LoVo (cell line): ENCODE results near the gene LINC01488.

Source experiments
- DNase-seq: peaks from one replicate; pipeline ENCODE4 v3.0.0-alpha.2; 2016; ENCODE audit warnings: low spot score

LINC01488 gene

DNA sequence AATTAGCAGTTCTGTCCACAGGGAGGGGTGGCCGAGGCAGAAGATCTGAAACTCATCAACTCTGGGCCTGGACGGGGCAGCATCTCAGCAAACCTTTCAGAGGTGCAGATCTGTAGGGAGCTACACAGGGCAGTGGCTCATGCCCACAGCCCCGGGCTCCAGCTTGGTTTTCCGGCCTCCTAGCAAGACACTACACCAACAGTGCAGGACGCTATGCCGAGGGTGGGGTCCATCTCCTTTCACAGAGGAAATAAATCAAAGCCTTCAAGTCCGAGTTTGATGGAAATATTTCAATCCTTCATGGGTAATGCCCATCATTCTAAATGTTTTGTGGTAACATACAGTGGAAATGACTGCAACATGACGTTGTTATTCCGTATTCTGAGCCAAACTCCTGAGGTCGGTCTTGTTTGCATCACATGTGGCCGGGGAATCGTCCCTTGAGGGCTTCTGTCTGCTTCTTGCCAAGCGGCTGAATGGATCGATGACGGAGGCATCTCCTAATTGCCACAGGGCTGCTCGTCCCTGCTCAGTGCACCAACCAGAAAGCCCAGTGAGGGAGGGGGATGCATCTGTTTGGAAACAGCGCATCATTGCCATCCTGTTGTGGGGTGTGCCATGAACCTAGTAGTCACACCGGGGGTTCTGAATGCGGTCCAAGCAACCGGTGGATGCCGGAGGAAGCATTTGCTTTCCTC lies 30.0 kb downstream of the LINC01488 start:
- DNase-seq, result no peak

DNA sequence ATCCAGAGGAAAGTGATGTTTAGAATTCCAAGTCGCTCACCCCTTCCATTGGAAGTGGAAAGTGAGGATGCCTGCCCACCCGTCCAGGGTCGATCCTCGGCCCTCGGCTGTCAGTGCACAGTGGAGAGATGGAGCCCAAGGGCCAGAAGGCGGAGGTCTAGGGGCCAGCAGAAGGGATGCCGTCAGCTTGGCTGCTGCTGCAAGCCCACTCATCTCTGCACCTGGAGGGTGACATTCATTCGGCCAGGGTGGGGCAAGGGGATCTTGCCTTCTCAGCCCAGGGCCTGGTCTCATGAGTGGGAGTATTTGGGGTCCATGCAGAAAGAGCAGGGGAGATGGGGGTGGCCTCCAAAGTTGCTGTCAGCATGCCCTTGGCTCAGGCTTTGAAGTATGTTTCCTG lies 30.7 kb downstream of the LINC01488 start:
- DNase-seq, result no peak

DNA sequence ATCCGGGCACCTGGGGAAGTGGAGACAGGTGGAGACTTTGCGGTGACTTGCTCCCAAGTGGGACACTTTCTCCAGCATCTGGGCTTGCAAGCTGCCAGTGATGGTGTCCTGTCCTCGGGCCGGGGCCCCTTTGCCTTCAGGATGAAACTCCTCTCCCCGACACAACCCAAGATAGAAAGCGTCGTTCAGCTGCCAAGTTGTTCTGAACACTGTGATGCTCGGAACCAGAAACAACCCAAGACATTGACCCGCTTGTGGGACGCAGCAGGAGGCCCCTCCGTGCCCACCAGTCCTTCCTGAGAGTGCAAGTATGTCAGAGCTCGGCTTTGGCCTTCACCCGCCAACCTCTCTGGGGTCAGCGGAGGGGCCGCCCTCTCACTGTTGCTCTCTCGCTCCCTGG lies 31.3 kb downstream of the LINC01488 start:
- no peak for DNase-seq

DNA sequence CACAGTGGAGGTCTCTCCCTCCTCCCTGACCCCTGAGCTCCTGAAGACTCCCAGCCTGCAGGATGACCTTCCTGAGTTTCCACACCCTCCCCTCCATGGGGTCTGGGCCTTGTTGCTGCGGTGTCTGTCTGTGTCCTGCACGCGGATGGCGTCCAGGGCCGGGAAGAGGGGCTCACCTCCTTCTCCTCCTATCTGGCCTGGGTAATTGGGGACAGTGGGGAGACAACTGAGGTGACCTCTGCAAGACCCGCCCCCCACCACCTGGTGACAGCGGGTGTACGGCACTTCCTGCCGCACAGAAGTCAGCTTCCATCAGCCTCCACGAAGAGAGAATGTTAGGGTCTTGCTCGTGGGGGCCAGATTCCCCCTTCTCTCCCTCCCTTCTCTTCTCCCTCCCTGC lies 31.7 kb downstream of the LINC01488 start:
- DNase-seq, result no peak

DNA sequence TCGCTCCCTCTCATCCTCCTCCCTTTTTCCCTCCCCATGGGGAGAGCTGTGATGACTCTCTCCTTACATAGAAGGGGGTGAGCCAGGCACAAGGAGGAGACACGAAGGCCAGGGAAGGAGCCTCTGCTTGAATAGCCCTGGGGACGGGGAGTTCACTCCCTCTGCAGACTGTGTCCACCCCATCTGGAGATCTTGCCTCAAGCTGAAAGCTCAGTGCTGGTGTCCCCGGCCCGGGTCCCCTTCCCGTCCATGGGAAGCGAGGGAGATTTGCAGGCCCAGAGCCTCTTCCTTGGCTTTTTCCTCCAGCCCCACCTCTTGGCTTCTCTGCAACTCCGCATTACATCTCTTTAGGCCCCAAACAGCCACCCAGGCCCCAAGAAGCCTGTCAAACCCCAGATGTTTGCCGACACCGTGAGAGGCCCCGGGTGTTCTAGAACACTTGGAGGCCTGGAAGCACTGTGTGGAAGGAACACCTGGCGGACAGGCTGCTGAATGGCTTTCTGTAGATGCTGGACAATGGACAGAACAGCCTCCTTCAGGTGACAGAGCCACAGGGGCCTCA lies 32.3 kb downstream of the LINC01488 start:
- DNase-seq, result no peak

DNA sequence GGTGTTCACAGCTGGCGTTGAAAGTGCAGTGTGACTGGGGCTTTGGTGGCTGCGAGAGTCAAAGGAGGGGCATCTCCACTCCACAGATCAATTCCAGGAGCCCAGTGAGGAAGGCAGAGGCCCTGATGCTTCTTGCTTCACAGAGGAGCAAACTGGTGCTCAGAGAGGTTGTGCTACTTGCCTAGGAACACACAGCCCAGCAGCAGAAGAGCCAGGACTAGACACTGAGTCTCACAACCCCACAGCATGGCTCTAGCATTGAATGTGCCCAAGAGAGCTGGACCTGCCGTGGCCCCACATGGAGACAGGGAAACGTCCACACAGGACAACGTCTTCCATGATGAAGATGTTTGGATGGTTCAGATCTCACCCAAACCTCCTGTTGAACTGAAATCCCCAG lies 33.3 kb downstream of the LINC01488 start:
- no peak for DNase-seq

DNA sequence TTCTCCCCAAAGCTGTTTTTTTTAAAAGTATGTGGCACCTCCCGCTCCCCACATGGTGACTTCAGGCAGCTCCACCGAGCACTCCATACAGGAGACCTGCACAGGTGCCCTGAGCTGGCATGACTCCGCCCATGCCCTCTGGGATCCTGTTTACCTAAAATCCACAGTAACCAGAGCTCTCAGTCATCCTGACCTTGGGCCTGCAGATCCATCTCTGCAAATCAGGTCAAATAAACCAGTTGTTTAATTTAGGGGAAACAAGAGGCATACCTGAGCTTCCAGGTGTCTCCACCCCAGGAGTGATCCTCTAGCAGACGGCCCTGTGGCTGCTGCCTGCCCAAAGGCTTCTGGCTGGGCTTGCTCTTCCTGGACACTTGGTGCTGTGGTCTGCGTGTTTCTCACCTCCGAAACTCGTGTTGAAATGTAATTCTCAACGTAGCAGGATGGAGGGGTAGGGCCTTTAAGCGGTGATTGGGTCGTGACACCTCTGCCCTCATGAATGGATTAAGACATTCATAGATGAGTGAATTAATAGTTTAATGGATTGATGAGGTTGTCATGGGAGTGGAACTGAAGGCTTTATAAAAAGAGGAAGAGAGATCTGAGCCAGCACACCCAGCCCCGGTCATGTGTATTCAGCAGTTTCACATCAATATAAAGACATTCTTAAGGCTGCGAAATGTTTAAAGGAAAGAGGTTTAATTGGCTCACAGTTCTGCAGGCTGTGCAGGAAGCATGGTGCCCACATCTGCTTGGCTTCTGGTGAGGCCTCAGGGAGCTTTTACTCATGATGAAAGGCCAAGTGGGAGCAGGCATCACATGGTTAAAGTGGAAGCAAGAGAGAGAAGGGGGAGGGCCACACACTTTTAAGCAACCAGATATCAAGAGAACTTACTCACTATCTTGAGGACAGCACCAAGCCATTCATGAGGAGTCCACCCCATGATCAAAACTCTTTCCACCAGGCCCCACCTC lies 34.1 kb downstream of the LINC01488 start:
- no peak for DNase-seq

DNA sequence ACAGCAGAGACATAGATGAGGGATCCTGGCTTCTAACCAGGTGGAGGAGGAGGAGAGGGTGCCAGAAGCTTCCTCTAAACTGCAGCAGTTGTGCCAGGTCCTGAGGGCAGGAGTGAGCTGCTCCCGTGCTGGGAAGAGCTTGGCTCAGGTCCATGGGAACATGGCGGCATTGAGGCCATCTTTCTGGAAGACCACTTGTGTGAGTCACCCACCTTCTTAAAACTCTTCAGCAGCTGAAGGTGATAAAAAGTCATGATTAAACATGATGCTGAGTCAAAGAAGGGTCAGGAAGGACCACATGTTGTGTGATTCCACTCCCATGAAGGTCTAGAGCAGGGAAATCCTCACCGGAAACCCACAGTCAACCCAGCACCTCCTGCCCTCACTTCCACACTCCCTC lies 35.1 kb downstream of the LINC01488 start:
- DNase-seq, result no peak

DNA sequence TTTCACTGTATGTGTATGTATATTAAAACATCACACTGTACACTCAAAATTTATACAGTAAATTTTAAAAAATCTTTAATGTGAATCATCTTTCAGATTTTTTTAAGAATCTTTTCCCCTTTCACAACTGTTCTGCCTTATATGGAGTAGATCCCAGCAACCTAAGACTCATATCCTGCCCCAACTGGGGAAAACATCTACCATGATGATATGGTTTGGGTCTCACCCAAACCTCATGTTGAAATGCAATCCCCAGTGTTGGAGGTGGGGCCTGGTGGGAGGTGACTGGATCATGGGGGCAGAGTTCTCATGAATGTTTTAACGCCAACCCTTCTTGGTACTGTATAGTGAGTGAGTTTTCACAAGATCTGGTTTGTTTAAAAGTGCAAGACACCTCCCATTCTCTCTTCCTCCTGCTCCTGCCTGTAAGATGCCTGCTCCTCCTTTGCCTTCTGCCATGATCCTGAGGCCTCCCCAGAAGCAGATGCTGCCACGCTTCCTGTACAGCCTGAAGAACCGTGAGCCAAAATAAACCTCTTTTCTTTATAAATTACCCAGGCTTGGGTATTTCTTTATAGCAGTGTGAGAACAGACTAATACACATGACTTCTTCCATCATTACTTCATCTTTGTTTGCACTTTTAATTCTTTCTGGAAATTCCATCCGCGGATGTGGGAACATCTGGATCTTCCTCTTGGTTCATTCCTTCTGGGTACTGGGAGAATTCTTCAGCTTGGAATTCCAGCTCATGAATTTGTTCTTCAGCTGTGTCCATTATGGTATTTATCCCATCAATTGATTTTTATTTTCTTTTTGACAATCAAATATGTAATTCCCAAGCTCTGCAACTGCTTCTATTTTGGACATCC lies 36.9 kb downstream of the LINC01488 start:
- DNase-seq, result no peak

DNA sequence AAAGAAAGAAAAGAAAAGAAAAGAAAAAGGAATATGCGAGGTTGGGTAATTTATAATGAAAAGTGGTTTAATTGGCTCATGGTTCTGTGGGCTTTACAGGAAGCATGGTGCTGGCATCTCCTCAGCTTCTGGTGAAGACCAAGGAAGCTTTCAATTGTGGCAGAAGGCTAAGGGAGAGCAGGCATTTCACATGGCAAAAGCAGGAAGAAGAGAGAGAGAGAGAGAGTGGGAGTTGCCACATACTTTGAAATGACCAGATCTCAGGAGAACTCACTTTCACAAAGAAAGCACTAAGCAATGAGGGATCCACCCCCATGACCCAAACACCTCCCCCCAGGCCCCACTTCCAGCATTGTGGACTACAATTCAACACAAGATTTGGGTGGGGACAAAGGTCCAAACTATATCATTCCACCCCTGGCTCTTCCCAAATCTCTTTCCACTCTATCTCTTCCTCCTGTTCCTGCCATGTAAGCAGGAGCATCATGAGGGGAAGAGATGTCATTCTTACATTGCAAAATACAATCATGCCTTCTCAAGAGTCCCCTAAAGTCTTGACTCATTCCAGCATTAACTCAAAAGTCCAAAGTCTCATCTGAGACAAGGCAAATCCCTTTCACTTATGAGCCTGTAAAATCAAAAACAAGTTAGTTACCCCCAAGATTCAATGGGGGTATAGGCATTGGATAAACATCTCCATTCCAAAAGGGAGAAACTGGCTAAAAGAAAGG lies 38.9 kb downstream of the LINC01488 start:
- DNase-seq, result no peak

DNA sequence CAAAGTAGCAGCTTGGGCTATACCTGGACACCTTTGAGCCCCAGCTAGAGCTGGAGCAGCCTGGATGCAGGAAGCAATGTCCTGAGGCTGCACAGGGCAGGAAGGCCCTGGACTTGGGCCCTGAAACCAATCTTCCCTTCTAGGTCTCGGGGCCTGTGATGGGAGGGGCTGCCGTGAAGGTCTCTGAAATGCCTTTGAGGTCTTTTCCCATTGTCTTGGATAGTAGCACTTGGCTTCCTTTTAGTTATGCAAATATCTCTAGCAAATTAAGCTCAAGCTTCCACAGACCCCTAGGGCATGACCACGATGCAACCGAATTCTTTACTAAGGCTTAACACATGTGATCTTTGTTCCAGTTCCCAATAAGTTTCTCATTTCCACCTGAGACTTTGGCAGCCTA lies 40.0 kb downstream of the LINC01488 start:
- no peak for DNase-seq

DNA sequence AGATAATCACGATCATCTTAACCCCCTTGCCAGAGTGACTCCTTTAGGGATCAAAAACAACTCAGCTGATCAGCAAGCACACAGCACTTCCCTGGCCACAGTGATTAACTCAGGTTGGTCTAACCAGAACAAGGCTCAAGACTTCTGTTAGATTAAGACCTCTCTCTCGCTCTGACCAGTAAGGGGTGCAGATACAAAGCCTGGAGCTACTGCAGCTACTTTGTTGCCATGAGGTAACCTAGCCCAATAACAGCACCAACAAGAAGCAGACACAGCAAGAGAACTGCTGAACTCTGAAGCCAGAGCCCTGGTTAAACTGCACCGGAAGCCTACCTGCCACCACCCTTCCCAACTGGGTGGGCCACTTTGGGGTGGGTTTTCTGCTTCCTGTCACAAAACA lies 42.0 kb downstream of the LINC01488 start:
- DNase-seq, result no peak

DNA sequence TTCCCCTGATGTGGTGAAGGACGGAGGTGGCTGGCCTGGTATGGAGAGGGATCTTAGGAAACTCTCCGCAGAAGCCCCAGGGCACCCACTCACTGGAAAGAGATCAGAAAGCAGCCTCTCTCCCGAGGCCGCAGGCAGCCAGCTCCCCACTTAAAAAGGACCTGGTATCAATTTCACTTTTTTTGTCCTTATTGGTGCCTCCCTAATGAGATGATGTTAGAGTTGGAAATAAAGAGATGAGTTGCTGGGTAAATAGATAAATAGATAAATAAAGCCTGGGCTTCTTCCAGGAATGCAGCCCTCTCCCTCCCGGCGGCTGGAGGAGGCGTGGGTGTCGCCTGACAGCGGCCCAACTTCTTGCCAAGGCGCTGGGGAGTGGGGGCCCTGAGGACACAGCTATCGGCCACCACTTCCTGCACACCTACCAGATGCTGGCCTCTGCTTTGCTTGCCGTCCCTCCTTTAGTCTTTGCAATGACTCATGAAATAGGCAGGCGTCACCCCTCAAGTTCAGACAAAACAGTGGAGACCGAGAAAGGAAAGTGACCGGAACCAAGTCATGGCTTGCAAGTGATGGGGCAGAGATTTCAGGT lies 42.9 kb downstream of the LINC01488 start:
- no peak for DNase-seq

DNA sequence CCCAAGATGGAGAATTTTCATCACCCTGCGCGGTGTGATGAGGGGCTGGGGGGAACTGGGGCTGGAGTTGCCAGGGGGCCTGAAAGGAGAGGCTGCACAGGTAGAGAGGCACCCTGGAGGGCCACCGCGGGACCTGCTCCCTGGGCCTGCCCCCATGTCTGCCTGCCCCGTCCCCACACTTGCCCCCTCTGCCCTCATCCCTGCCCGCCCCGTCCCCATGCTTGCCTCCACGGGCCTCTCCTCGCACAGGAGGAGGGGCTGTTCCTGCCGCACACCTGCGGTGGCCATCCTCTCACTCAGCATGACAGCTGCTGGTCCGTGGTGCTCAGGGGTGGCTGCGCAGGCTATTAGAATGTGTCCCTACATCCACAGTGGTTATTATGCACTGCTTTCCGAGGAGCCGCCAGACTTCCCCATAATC lies 43.5 kb downstream of the LINC01488 start:
- DNase-seq, result no peak

DNA sequence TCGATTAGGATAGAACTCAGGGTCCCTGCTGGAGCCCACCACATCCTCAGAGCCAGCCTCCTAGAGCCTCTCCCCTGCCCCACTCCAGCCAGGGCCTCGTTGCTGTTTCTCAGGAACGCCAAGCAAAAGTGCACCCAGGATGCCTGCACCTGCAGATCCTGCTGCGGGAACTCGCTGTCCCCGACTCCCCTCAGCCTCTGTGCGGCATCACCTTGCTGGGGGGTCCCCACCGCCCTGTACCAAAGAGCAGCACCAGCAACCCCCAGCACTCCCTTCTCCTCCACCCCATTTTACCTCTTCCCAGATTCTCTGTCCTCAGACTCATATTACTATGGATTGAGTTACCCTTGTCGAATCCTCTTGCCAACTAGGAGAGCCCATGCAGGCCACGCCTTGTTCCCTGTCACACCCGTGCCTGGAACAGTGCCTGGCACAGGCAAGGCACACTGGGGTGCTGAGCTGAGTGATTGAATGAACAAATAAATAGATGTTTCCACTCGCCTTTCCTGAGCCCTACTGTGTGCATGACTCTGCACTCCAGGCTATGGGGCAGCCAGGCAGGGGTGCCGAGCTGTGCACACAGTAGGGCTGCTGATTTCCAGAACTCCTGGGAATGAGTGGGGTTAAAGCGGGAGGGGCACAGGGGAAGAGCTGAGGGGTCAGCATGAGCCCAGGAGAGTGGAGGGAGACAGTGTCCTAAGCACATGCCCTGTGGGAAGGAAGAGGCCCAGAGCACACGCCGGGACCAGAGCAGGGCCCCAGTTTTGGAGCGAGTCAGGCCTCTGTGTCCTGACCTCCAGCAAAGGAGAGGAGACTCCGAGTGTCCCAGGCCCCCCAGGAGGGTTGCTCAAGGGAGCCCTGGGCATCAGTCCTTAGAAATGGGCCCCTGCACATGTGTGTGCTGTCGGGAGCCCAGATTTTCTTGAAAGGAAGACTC lies 44.3 kb downstream of the LINC01488 start:
- no peak for DNase-seq

DNA sequence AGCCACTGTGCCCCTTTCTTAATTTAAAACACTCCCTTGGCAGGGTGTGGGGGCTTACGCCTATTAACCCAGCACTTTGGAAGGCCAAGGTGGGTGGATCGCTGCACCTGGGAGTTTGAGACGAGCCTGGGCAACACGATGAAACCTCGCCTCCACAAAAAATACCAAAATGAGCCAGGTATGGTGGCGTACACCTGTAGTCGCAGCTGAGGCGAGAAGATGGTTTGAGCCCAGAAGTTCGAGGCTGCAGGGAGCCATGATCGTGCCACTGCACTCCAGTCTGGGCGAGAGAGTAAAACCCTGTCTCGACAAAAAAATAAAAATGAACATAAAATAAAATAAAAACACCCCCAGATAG lies 45.0 kb downstream of the LINC01488 start:
- DNase-seq, result no peak

DNA sequence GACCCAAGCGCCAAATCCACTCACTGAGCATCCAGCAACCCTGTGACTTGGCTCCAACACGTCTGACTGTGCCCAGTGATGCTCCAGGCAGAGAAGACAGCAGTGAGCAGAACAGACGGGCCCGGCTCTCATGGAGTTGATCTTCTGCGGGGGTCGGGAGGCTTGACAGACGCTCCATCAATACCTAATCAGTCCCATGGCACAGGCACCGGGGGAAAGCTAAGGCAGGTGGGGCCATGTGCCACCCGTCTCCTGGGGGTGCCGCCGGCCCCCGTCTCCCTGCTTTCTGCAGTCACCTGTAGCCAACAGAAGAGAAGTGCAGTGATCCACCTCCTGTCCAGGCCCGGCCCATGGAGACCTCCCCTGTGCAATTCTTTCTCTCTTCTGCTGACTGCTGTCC lies 47.5 kb downstream of the LINC01488 start:
- no peak for DNase-seq

DNA sequence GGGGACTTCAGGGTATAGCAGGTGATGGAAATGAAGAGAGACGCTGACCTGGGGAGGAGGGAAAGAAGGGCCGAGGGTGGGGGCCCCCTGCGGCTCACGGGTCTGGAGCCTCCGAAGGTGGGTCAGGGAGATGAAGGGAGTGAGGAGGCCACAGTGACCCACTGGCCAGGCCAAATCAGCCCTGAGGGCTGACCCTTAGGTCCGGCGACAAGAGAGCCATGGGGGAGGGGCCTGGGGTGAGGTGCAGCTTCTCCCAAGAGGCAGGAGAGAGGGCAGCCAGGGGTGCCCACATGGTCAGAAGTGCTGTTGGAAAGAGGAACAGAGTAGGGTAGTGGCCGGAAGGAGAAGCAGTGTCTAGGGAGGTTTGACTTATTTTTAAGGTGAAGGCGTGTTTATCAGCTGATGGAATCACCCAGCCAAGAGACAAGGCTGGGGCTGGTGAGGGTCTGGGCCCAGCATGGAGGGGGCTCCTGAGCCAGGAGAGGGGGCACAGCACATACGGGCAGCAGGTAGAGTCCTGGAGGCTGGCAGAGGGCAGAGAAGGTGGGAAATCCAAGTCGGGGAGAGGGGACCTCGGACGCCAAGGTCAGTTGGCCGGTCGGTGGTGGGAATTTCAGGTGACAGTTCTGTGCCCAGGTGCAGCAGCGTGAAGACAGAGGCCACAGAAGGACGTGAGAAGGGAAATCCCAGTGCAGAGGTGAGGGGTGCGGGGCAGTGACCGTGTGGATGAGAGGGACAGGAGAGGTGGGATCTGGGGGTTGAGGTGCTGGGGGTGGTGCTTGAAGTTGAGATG lies 49.0 kb downstream of the LINC01488 start:
- no peak for DNase-seq

DNA sequence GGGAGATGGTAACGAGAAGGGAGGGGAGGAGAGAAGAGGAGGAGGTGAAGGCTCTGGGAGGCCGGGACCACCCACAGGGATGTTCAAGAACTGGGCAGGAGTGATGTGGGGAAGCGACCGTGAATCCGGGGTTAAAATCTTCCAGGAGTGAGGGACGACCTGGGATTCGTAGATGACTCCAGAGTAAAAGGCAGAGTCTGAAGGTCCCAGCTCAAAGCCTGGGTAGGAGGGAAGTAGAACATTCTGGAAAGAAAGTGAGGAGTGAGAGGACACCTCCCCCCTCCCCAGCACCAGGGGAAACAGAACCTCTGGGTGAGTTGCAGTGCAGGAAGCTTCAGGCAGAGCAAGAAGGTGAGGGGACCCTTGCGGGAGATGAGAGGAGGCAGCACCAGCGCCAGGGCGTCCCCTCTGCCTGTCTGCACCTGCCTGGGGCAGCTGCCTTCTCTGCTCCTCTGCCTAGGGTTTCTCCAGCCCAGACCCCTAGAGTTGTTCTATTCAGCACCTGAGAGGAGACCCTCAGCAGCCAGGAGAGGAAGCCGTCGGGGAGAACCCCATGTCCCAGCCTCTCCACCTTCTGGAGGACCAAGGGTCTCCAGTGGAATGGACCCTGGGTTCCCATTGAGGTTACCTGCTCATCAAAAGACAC lies 49.7 kb downstream of the LINC01488 start:
- DNase-seq, result no peak
